AG09319 (cell line): ENCODE measurements around the gene PAWR.

Experiments used
- DNase-seq: peaks from one replicate; pipeline ENCODE4 v3.0.0-alpha.2; 2010; ENCODE audit warnings: low read depth; ENCODE audit errors: extremely low read depth
- TF ChIP-seq, protein P1 (sequence below): IDR thresholded peaks from 2 replicates; pipeline ENCODE4 v1.5.1; 2011; ENCODE audit warnings: low read depth, mild to moderate bottlenecking, inconsistent platforms, low read length, moderate library complexity

Gene PAWR

DNA sequence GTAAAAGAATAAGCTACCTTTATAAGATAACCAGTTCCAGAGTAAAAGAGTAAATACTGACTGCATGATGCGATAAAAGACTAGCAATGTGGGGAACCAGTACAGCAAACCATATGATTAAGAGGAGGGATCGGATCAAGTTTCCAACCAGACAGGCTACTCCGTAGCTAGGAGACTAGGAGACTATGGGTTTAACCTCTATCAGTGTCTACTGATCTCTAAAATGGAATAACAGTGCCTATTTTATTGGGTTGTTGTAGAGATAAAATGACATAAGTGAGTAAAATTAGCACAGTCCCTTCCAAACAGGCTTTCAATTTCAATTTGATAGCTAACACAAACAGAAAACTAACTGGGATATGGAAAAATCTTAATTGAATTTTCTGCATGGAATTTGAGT, 76.0 kb downstream of the PAWR start:
- no peak for DNase-seq
- TF ChIP-seq, protein P1, sequence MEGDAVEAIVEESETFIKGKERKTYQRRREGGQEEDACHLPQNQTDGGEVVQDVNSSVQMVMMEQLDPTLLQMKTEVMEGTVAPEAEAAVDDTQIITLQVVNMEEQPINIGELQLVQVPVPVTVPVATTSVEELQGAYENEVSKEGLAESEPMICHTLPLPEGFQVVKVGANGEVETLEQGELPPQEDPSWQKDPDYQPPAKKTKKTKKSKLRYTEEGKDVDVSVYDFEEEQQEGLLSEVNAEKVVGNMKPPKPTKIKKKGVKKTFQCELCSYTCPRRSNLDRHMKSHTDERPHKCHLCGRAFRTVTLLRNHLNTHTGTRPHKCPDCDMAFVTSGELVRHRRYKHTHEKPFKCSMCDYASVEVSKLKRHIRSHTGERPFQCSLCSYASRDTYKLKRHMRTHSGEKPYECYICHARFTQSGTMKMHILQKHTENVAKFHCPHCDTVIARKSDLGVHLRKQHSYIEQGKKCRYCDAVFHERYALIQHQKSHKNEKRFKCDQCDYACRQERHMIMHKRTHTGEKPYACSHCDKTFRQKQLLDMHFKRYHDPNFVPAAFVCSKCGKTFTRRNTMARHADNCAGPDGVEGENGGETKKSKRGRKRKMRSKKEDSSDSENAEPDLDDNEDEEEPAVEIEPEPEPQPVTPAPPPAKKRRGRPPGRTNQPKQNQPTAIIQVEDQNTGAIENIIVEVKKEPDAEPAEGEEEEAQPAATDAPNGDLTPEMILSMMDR = no peak

GRCh38 chr12:79601908-79602307, 88.9 kb downstream of the PAWR start:
- TF ChIP-seq, protein P1 = no peak

DNA sequence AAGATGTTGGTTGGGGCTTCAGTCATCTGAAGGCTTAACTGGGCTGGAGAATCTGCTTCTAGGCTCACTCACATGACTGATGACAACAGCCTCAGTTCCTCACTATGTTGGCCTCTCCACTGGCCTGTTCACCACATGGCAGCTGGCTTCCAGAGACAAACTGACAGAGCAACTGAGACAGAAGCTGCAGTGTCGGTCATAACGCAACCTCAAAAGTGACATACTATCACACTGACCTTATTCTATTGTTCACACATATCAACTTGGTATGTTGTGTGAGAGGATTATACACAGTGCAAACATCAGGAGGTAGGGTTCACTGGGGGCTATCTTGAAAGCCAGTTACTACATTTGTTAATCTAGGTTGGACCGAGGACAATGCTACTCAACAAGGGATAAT, 92.9 kb downstream of the PAWR start:
- TF ChIP-seq, protein P1 = no peak
- no peak for DNase-seq

More at GRCh38 chr12:79601908-79602307, 88.9 kb downstream of the PAWR start:
- no peak for DNase-seq

GRCh38 chr12:79596719-79597350, 93.9 kb downstream of the PAWR start:
- TF ChIP-seq, protein P1 = no peak
- no peak for DNase-seq

GRCh38 chr12:79595273-79595672, 95.5 kb downstream of the PAWR start:
- TF ChIP-seq, protein P1 = no peak
- DNase-seq = no peak

- no peak for DNase-seq
- TF ChIP-seq, protein P1 = no peak
These were observed 97.9 kb downstream of the PAWR start for GRCh38 chr12:79592865-79593264.

- DNase-seq = no peak
These were observed 98.8 kb downstream of the PAWR start for GRCh38 chr12:79591988-79592387.

More at GRCh38 chr12:79591988-79592387, 98.8 kb downstream of the PAWR start:
- TF ChIP-seq, protein P1 = no peak
